Measurements from ENCODE around the gene RPUSD1.

The RPUSD1 gene

DNA sequence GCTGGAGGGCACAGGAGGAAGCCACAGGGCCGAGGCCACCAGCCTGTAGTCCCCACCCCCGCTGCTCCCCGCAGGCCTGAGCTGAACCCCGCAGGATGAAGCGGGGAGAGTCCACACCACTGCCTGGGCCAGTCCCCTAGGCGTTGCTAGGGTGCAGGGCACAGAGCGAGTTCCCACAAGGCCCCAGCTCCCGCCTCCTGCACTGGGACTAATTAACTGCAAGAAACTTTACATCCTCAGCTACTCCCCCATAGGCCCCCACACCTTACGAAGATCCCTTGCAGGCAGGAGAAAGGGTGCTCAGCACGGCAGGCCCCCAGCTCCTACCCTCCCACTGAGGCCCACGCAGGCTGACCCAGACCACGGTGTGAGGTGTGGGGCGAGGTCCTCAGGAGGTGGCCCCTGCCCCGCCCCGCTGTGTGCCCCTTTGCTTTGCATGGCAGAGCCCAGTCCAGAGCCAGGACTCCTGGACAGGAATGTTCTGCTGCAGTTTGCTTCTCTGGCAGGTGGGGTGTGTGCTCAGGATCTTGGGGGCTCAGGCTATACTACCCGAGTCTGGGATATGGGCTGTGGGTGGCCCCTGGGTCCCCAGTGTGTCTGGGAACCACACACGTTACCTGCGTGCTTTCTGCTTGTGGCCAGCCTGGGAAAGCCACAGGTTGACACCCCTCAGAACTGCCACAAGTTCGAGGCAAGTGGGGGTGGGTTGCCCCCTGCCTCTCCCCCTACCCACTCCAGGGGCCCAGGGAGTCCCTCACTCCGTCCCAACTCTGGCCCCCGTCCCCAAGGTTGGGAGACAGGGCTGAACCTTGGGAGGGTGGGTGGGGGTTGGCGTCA lies 11.1 kb upstream of the RPUSD1 start:
- DNase-seq (ENCODE audit: low read depth in 2 of 2) = no peak

DNA sequence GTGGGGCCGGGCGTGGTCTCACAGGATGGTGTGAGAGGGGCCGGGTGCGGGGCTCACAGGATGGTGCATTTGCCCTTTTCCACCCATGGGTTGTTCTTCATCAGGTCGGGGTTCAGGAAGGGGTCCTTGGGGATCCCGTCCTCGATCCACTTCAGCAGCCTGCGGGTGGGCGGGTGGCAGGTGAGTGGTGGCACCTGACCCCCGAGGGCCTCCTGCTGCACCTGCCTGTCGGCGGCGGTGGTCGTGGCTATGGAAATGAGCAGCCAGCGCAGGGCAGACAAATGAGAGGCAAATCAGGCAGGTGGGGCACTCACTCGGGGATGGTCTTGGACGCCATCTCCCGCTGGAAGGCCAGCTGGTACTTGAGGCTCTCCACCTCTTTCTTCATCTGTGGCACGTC lies 10.5 kb upstream of the RPUSD1 start:
- no peak for DNase-seq (ENCODE audit: low read depth in 2 of 2)

DNA sequence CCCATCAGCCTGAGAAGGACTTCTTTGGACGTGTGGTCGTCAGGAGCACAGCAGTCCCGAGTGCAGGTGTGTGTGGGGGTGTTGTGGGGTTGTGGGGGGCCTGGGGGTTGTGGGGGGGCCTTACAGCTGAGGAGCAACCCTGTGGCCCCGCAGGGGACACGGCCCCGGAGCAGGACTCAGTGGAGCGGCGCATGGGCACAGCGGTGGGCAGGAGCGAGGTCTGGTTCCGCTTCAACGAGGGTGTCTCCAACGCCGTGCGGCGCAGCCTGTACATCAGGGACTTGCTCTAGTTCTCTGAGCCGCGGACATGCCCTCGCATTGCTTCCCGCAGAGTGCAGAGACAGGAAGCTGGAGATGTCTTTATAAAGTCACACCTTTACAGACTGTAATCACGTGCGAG lies 9.5 kb upstream of the RPUSD1 start:
- no peak for DNase-seq (ENCODE audit: low read depth in 2 of 2)

DNA sequence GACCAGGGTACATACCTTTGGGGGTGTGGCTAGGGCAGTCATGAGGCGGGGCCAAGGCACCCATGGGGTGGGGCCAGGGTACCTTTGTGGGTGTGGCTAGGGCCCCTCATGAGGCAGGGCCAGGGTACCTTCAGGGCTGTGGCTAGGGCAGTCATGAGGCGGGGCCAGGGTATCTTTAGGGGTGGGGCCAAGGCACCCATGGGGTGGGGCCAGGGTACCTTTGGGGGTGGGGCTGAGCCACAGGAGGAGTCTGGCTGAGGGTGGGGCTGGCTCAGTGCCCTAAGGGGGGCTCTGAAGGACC lies 8.9 kb upstream of the RPUSD1 start:
- no peak for DNase-seq (ENCODE audit: low read depth in 2 of 2)

DNA sequence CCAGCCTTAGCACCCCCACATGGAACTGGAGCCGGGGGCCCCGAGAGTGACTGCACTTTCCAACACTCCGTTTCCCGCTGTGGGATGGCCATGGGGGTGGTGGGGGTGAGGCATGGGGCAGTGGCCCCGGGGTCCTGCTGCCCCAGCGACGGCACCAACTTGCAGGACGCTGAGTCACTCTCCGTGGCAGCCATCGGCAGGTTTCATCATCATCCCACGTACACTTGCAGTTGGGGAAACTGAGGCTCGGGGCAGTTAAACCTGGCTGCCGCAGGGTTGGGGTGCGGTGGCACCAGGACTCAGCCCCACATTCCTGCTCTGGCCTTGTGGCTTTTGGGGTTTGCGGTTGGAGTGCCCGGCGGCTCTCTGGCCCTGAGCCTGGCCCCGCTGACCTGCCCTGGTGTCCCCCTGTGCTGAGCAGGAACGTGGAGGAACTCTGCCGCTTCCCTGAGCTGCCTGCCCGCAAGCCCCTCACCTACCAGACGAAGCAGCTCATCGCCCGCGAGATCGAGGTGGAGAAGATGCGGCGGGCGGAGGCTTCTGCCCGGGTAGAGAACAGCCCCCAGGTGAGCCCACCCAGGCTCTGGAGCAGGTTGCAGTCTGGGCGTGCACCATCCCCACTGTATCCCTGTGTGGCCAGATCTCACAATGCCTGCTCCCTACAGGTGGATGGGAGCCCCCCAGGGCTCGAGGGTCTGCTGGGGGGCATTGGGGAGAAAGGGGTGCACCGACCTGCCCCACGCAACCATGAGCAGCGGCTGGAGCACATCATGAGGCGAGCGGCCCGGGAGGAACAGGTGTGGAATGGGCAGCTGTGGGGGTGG lies 8.3 kb upstream of the RPUSD1 start:
- DNase-seq (ENCODE audit: low read depth in 2 of 2) = no peak

DNA sequence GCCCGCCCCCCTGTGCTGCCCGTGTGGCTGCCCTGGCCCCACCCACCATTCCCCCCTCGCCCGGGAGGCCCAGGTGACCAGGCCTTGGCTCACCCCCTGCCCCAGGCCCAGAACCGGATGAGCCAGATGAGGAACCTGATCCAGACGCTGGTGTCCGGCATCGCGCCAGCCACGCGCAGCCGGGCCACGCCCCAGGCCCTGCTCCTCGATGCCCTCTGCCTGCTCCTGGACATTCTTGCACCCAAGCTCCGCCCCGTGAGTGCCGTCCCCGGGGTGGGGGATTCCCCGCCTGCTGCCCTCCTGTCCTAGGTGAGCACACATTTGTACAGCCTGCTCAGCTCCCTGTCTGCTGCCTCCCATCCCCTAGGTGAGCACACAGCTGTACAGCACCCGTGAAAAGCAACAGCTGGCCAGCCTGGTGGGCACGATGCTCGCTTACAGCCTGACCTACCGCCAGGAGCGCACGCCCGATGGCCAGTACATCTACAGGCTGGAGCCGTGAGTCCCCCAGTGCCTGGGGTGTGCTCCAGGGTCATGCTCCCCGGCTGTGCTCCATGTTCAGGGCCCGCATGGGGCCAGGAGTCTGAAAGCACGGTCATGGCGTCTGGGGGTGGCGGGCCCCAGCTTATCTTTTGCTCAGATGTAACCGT lies 7.5 kb upstream of the RPUSD1 start:
- no peak for DNase-seq (ENCODE audit: low read depth in 2 of 2)

DNA sequence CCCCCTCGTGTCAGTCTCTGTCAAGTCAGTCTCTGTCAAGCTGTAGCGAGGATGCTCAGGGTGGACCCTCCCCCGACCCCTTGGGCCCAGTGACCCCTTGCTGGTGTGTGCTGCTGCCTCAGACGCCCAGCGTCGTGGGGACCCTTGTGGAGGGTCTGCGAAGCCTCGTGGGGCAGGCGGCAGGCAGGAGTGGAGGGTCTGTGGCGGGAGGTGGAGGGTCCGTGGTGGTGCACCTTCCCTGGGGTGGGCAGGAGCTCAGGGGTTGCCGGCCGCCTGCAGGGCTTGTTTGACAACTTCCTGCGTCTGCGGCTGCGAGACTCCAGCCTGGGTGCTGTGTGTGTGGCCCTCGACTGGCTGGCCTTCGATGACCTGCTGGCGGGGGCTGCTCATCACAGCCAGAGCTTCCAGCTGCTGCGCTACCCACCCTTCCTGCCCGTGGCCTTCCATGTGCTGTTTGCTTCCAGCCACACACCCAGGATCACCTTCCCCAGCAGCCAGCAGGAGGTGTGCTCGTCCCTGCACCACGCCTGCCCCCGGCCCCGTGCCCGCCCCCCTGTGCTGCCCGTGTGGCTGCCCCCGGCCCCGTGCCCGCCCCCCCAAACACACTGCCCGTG lies 6.8 kb upstream of the RPUSD1 start:
- no peak for DNase-seq (ENCODE audit: low read depth in 2 of 2)

DNA sequence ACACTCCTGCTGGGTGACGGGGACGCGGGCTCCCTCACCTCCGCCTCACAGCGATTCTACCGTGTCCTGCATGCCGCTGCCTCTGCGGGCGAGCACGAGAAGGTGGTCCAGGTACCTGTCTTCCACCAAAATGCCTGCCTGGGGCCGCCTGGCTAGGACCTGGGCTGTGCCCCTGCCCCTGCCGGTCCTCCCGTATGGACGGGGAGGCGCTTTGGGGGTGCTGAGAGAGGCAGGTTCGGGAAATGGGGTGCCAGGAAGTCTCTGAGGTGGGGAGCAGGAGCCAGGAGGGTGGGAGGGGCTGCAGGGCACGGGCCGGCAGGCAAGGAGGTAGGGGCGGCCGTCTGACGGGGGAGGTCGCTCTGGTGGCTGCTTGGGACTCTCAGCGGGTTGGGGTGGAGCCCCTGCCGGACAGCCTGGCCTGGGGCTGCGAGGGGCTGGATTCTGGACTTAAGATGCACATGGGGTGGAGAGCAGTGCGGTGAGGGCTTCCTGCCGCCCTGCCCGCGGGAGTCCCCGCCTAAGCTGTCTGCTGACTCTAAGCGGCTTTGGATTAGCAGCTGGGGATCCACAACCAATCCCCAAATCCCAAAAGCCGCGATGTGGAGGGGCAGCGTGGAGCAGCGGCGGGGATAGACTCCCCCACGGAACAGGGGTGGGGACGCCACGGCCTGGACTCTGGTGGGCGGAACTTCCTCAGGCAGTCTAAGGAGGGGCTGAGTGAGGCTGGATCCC lies 6.1 kb upstream of the RPUSD1 start:
- no peak for DNase-seq (ENCODE audit: low read depth in 2 of 2)

DNA sequence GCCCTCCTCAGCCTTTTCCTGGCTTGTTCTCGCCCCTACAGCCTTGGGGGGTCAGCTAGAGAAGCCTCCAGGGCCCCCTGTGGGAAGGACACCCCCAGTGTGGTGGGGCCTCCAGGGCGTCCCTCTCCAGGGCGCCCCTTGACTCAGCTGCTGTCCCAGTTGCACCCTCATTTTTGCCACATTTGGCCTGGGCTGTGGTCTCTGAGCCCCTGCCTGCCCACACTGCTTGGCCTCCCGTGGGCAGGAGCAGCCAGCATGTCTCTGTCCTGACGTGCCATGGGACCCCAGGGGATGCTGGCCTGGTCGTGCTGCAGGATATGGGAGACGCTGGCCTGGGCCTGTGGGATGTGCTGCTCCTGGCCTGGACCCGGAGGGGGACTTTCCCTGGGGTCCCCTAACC lies 5.2 kb upstream of the RPUSD1 start:
- DNase-seq (ENCODE audit: low read depth in 2 of 2) = no peak

DNA sequence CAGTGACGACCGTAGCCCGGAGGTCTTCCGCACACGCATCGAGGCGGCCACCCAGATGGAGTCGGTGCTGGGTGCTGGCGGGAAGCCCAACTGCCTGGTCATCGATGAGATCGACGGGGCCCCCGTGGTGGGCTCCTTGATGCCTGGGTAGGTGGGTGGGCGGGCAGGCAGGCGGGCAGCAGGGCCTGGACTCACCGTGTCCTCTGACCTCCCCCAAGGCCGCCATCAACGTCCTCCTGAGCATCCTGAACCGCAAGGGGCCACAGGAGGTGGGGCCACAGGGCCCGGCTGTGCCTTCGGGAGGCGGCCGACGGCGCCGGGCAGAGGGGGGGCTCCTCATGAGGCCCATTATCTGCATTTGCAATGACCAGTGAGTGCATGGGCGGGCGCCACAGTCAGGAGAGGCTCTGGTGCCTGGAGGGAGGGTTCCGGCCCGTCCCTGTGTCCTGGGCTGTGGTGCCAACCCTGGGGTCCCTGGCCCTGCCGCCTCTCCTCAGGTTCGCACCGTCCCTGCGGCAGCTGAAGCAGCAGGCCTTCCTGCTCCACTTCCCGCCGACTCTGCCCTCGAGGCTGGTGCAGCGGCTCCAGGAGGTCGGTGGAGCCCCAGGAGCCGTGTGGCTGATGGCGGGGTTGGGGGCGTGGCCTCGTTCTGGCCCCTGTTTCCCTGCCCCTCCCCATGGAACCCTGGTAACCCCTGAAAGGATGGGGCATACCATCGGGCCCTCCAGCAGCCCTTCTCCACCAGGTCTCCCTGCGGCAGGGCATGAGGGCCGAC lies 4.2 kb upstream of the RPUSD1 start:
- no peak for DNase-seq (ENCODE audit: low read depth in 2 of 2)

DNA sequence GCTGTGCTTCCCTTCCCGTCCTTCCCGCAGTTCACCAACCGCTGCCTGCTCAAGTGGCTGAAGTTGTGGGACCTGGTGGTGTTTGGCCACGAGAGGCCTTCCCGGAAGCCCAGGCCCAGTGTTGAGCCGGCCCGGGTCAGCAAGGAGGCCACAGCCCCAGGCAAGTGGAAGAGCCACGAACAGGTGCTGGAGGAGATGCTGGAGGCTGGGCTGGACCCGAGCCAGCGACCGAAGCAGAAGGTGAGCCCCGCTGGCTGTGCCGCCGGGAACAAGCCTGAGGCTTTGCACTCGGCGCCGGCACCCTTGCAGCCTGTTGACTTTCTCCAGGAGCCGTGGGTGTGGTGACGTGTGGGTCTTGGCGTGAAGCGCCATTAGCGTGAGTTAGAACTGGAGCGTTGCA lies 3.0 kb upstream of the RPUSD1 start:
- DNase-seq (ENCODE audit: low read depth in 2 of 2) = no peak

DNA sequence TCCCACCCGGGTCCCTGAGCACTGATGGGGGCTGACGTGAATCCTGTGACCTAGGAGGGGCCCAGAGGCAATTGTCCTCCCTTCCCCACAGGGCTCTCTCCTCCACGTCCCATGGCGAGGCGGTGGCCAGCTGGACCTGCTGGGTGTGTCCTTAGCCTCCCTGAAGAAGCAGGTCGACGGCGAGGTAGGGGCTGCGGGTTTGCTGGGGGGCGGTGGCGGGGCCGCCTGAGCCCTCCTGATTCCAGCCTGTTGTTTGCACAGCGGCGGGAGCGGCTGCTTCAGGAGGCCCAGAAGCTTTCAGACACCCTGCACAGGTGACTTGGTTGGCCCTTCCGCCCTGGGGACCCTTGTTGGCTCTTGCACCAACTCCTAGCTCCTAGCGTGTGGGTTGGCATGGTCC lies 1.9 kb upstream of the RPUSD1 start:
- DNase-seq (ENCODE audit: low read depth in 2 of 2) = no peak

DNA sequence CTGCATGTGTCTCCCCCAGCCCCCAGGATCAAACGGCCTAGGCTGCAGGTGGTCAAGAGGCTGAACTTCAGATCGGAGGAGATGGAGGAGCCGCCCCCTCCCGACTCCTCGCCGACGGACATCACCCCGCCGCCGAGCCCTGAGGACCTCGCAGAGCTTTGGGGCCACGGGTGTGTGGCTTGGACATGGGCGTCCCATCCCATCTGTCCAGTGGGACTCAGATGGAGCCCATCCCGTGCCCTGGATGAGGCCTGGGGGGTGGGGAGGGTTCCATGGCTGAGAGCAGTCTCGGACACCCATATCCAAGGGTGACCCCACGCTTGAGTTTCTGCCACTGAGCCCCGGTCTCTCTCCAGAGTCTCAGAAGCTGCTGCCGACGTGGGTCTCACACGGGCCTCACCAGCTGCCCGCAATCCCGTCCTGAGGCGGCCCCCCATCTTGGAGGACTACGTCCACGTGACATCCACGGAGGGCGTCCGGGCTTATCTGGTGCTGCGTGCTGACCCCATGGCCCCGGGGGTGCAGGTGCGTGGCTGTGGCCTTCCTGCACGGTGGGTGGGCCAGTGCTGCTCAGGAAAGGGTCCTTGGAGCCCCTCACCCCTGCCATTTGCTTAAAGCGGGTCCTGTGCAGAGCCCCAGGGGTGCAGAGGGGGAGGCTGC lies 1.1 kb upstream of the RPUSD1 start:
- DNase-seq (ENCODE audit: low read depth in 2 of 2) = no peak

DNA sequence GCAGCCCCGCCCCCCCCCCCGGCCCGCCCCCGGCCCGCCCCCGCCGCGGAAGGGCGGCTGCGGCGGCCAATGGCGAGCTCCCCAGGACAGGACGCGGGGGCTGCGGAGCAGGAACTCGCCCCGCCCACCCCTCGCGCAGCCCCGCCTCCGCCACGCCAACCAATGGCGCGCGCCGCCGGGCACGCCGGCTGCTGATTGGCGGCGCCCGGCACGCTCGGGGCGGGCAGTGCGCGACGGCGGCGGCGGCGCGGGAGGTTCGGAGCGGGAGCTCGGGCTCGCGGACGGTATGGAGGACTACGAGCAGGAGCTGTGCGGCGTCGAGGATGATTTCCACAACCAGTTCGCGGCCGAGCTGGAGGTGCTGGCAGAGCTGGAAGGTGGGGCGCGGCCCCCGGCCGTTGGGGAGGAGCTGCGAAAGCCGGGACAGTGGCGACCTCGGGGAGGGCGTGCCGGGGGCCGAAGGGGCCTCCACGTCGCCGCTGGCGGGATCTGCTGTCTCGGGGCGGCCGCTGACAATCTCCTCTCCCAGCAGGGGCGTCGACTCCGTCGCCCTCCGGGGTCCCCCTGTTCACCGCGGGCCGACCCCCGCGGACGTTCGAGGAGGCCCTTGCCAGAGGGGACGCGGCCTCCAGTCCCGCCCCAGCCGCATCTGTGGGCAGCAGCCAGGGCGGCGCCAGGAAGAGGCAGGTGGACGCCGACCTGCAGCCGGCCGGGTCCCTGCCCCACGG lies 382 bp upstream of the RPUSD1 start, which contains the start of gene CHTF18:
Gene CHTF18 (plus strand): TSS at position 222 of the 728 bp plus-strand sequence. CDS start 65 bp downstream, at position 287.
- DNase-seq (ENCODE audit: low read depth in 2 of 2) = peak; percentile 86 to 94

DNA sequence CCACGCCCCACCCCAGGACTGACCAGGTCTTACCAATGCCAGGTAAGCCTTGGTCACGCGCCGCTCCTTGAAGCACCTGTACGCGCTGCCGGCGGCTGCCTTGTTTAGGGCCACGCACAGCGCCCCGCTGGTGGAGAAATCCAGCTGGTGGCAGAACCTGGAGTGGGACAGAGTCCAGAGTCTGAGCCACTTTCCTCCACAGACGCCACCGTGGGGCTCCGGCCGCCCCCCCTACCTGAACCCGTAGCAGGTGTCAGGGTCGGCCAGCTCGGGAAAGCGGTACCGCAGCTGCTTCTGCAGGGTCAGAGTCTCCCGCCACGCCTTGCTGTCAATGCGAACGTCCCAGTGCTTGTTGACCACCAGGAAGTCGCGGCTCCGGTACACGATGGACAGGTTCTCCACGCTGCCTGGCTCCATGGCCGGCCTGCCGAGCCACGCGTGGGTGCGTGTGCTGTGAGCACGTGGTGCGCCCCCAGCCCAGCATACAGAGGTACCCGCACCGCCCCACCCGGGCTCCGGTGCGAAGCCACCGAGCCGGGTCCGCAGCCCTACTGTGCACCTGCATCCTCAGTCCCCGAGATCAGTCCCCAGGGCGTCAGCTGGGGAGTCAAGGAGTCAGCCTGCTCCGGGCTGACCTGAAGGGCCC lies 737 bp downstream of the RPUSD1 start:
- no peak for DNase-seq (ENCODE audit: low read depth in 2 of 2)

DNA sequence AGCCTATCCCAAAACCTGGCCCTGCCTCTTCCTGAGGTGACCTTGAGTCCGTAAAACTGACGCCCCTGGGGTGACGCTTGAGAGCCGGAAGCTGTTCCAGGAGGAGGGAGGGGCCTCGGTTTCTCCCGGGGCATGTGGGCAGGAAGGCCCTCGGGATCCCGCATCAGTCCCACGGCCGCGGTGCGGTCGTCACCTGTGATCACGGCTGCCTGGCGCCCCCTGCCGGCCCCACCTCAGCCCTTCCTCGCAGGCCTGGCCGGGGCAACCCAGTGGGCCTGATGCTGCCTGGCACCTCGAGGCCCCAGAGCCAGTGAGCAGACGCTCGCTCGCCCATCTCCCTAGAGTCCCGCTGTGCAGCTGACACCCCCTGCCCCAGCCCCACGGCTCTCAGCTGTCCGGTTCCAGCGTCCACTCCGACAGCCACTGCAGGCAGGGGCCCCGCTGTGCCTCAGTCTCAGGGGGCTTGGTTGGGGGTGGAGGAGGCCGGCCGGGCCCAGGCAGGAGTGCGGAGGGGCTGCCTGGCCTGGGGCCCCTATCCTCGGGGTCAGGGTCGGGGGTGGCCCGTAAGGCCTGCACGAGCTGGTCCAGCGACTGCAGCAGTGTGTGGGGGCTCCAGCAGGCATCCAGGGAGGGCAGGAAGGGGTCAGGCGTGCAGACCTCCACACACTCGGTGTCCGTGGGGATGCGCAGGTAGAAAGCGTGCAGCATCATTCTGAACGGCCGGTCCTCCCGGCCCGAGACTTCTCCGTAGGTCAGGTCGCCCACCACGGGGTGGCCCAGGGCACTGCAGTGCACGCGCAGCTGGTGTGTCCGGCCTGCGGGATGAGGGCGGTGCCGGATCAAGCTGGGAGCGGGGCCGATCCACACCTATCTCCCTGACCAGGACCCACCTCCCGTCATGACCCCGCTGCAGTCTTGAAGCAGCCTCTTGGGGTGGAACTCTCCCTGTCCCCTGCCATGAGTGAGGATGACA lies 2.3 kb downstream of the RPUSD1 start:
- DNase-seq (ENCODE audit: low read depth in 2 of 2) = peak; percentile 40 to 63

DNA sequence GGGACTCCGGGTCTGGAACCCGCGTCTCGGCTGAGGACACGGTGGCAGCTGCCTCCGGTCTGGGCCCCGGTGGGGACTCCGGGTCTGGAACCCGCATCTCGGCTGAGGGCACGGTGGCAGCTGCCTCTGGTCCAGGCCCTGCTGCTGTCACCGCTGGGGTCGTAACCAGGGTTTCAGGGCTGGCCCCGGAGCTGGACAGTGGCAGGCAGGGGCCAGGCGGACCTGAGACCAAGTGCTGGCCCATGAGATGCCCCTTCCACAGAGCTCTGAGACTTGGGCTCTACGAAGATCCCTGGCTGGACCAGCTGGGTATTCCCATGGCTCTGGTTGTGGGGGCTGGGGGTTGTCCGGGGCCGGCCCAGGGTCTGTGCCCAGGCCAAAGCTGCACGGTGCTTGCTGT lies 3.8 kb downstream of the RPUSD1 start:
- DNase-seq (ENCODE audit: low read depth in 2 of 2) = no peak
